GM18907 (cell line): ENCODE data around the gene USF1.
"Not testable (repeated sequence)": the region's sequence is repeated elsewhere in the genome, so short reads cannot be mapped to it uniquely, and the experiment has no call there.

Source experiments
- ATAC-seq: cut with Tn5 transposase; IDR thresholded peaks from one replicate; pipeline ENCODE4 v1.9.1; 2021; ENCODE audit warnings: mild to moderate bottlenecking, moderate library complexity; ENCODE audit not compliant: unreplicated experiment

Gene USF1

DNA sequence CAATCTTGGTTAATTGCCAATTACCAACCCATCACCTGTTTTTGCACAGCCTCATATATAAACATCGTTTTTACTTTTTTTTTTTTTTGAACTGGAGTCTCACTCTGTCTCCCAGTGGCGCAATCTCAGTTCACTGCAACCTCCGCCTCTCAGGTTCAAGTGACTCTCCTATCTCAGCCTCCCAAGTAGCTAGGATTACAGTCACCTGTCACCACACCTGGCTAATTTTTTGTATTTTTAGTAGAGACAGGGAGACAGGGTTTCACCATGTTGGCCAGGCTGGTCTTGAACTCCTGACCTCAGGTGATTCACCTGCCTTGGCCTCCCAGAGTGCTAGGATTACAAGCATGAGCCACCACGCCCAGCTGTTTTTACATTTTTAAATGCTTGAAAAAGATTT is 53.7 kb downstream of the USF1 start:
- not testable (repeated sequence) for ATAC-seq
